K562 (cell line): ENCODE results near the gene SLC6A6. TPM values are rescaled to one million over a fixed set of nuclear protein-coding genes. Genes with fewer than 3 reads are reported as not detected.

Experiments
- CHD4 ChIP-seq: fragments of 200-600 bp; sonication (generic); IDR thresholded peaks from 3 replicates; pipeline ENCODE4 v1.6.1; 2012; ENCODE audit warnings: low read depth, mild to moderate bottlenecking, mixed read lengths, low read length, inconsistent platforms; ENCODE audit not compliant: insufficient read depth, insufficient replicate concordance, poor library complexity, severe bottlenecking
- GATAD2B ChIP-seq: fragments of 450-650 bp; IDR thresholded peaks from 2 replicates; pipeline ENCODE4 v1.6.1; 2017; ENCODE audit warnings: mild to moderate bottlenecking, borderline replicate concordance
- KAT7 ChIP-seq: sonication (generic); formaldehyde crosslinking; IDR thresholded peaks from 2 replicates; pipeline ENCODE4 v1.8.0; 2022; ENCODE audit warnings: missing genetic modification reagents, mild to moderate bottlenecking, borderline replicate concordance
- KDM1A ChIP-seq, 2 experiments: fragments of 450-650 bp; IDR thresholded peaks; 2 replicates each; pipeline ENCODE4 v1.6.1; 2016; ENCODE audit warnings: mild to moderate bottlenecking in 2 of 2
- KLF6 ChIP-seq: fragments of 250-450 bp; sonication (Bioruptor Pico); IDR thresholded peaks from 2 replicates; pipeline ENCODE4 v1.4.0; 2020; ENCODE audit warnings: mild to moderate bottlenecking, moderate library complexity, borderline replicate concordance
- MCM3 ChIP-seq: fragments of 450-650 bp; IDR thresholded peaks from 2 replicates; pipeline ENCODE4 v1.6.1; 2016
- MEIS2 ChIP-seq: fragments of 450-650 bp; IDR thresholded peaks from 2 replicates; pipeline ENCODE4 v1.6.1; 2014; ENCODE audit warnings: mild to moderate bottlenecking; ENCODE audit not compliant: partially characterized antibody
- MYC ChIP-seq, 2 experiments: fragments of 250-450 bp in 1 of 2; sonication (Bioruptor Pico) in 1 of 2; IDR thresholded peaks; 2 replicates each; pipeline versions ENCODE4 v1.5.1 to v1.6.1; 2012 to 2021; ENCODE audit warnings: low read depth in 2 of 2, borderline replicate concordance in 1 of 2, improper control_type of control experiment in 1 of 2, low read length in 1 of 2, mild to moderate bottlenecking in 1 of 2, moderate library complexity in 1 of 2
- NR0B1 ChIP-seq: fragments of 450-650 bp; IDR thresholded peaks from one replicate; pipeline ENCODE4 v1.6.1; 2018; ENCODE audit warnings: mild to moderate bottlenecking, moderate library complexity; ENCODE audit not compliant: partially characterized antibody
- PHF21A ChIP-seq: fragments of 450-650 bp; IDR thresholded peaks from 2 replicates; pipeline ENCODE4 v1.6.1; 2017; ENCODE audit warnings: low read depth, borderline replicate concordance
- SMARCE1 ChIP-seq: fragments of 450-650 bp; IDR thresholded peaks from 2 replicates; pipeline ENCODE4 v1.7.1; 2016; ENCODE audit warnings: mild to moderate bottlenecking
- TAF7 ChIP-seq: fragments of 450-650 bp; IDR thresholded peaks from 2 replicates; pipeline ENCODE4 v1.6.1; 2016; ENCODE audit warnings: missing genetic modification characterization, missing compliant biosample characterization
- TEAD1 ChIP-seq, 2 experiments: fragments of 450-650 bp in 1 of 2; sonication (generic) in 1 of 2; formaldehyde crosslinking; IDR thresholded peaks; 2 replicates each; pipeline versions ENCODE4 v1.4.0 to v1.8.0; 2020 to 2022; ENCODE audit warnings: mild to moderate bottlenecking in 2 of 2, missing genetic modification reagents in 1 of 2
- TSHZ1 ChIP-seq: fragments of 250-450 bp; sonication (Bioruptor Pico); IDR thresholded peaks from 2 replicates; pipeline ENCODE4 v1.4.0; 2020; ENCODE audit warnings: mild to moderate bottlenecking, moderate library complexity
- ZBTB33 ChIP-seq: sonication (generic); formaldehyde crosslinking; IDR thresholded peaks from 2 replicates; pipeline ENCODE4 v1.8.1; 2023; ENCODE audit warnings: mild to moderate bottlenecking, missing genetic modification reagents
- ZBTB5 ChIP-seq: fragments of 450-650 bp; IDR thresholded peaks from 2 replicates; pipeline ENCODE4 v1.6.1; 2017; ENCODE audit warnings: antibody characterized with exemption
- ZNF3 ChIP-seq: fragments of 250-450 bp; sonication (Bioruptor Pico); IDR thresholded peaks from 2 replicates; pipeline ENCODE4 v1.5.0; 2021; ENCODE audit warnings: mild to moderate bottlenecking, moderate library complexity
- ZNF561 ChIP-seq: fragments of 450-650 bp; formaldehyde crosslinking; conservative IDR thresholded peaks from 2 replicates; pipeline ENCODE4 v1.4.0; 2020; ENCODE audit warnings: mild to moderate bottlenecking, moderate library complexity
- ZNF707 ChIP-seq: fragments of 250-450 bp; sonication (Bioruptor Pico); conservative IDR thresholded peaks from 2 replicates; pipeline ENCODE4 v1.8.0; 2022; ENCODE audit warnings: inconsistent platforms, mild to moderate bottlenecking, moderate library complexity
- polyA plus RNA-seq, 8 experiments: library from polyadenylated mRNA; depleted of rRNA in 4 of 8; stranded (reverse) in 5 of 8; unstranded in 3 of 8; fragments of >200 nt; fragmentation: Nextera tagmentation in 2 of 8; fragmentation: Illumina TruSeq in 1 of 8; extraction: Ambion mirVana in 2 of 8; extraction: Trizol in 1 of 8; gene quantifications; 2 replicates each; pipeline versions ENCODE4 v1.2.1 to v1.2.3, GENCODE V29; 2011 to 2014; ENCODE audit warnings: inconsistent platforms in 1 of 8, missing spikeins in 1 of 8
- total RNA-seq, 7 experiments: library from RNA; depleted of rRNA in 6 of 7; stranded (reverse); fragments of >200 nt in 6 of 7; fragmentation: Illumina TruSeq in 2 of 7; extraction: Trizol in 2 of 7; gene quantifications; 2 replicates each; pipeline versions ENCODE4 v1.2.1 to v1.2.3, GENCODE V29; 2011 to 2021; ENCODE audit warnings: low replicate concordance in 1 of 7

The SLC6A6 gene
- total and polyA plus RNA-seq, 9 of the 15 experiments (the other 6 are each of a cell fraction or from before 2014, with no cell fraction given), result 12.3 to 203 (median 93.2) TPM

GRCh38 chr3:14410503-14411165 lies 8.2 kb downstream of the SLC6A6 start (continued):
- peak; percentile 27 to 60; a peak in 2 of 4 replicates for TF ChIP-seq TEAD1 (CRISPR knock-in tag; IDR thresholded peaks at IDR 0.05)
- TF ChIP-seq ZNF561, result no peak
- no peak for TF ChIP-seq GATAD2B
- no peak for TF ChIP-seq ZNF3 (CRISPR knock-in tag)
- no peak for TF ChIP-seq ZNF707 (CRISPR knock-in tag)
- no peak for TF ChIP-seq KAT7
- peak; percentile 52 for TF ChIP-seq KLF6 (CRISPR knock-in tag)
- no peak for TF ChIP-seq PHF21A
- peak; percentile 67; the same call in 1 of the 2 replicates for TF ChIP-seq TAF7 (tag)
- no peak for TF ChIP-seq KDM1A (IDR thresholded peaks at IDR 0.05)
- TF ChIP-seq CHD4, result no peak
- TF ChIP-seq MYC (IDR thresholded peaks at IDR 0.05; ENCODE audit: low read depth, low read length), result peak; percentile 85; the same call in 1 of the 2 replicates
- TF ChIP-seq MYC (CRISPR knock-in tag; IDR thresholded peaks at IDR 0.05; ENCODE audit: borderline replicate concordance, low read depth), result no peak
- peak; percentile 73 for TF ChIP-seq SMARCE1
- 0 out of 2 replicates have a peak, but pooled peaks have one; percentile 9 for TF ChIP-seq TSHZ1 (CRISPR knock-in tag)
- TF ChIP-seq ZBTB5, result no peak
- TF ChIP-seq ZBTB33 (CRISPR knock-in tag), result no peak
- TF ChIP-seq MCM3, result no peak
- TF ChIP-seq MEIS2, result peak; percentile 96
- TF ChIP-seq NR0B1, result no peak
